Stomach (tissue), 4 donors: ENCODE measurements around the gene COL4A2.
A peak's percentile ranks its signal among the peaks of the same experiment; 100 is the strongest.

Experiments
- CTCF ChIP-seq, 7 experiments: fragments of 450-650 bp in 4 of 7; fragments of 200-600 bp in 3 of 7; sonication (generic) in 3 of 7; IDR thresholded peaks; one replicate each; pipeline ENCODE4 v1.5.1; 2016 to 2019; ENCODE audit warnings: antibody characterized with exemption in 7 of 7, control low read depth in 2 of 7, mild to moderate bottlenecking in 1 of 7
- EP300 ChIP-seq: sonication (generic); formaldehyde crosslinking; IDR thresholded peaks from one replicate; pipeline ENCODE4 v1.6.1; 2017; ENCODE audit warnings: antibody characterized with exemption
- POLR2A ChIP-seq, 4 donors: fragments of 450-650 bp; IDR thresholded peaks; one replicate each; pipeline ENCODE4 v1.6.1; 2016; ENCODE audit warnings: antibody characterized with exemption in 4 of 4, control low read depth in 2 of 4, mild to moderate bottlenecking in 1 of 4, moderate library complexity in 1 of 4
- POLR2AphosphoS5 ChIP-seq, 3 donors: sonication (generic); formaldehyde crosslinking; IDR thresholded peaks; one replicate each; pipeline ENCODE4 v1.6.1; 2016; ENCODE audit warnings: antibody characterized with exemption in 3 of 3

GRCh38 chr13:110331362-110331761, 24.3 kb downstream of the COL4A2 start:
- TF ChIP-seq POLR2A (IDR thresholded peaks at IDR 0.05) (no peak), CTCF (IDR thresholded peaks at IDR 0.05) (no peak), EP300 (no peak), POLR2AphosphoS5 (IDR thresholded peaks at IDR 0.05) (peak in 1 of 3 donors; percentile 15)
